Cardiac muscle cell (in vitro differentiated cells and primary cell): ENCODE results near the gene ATCAY. TPM values are rescaled to one million over a fixed set of nuclear protein-coding genes. Genes with fewer than 3 reads are reported as not detected.
"Not testable (repeated sequence)": the region's sequence is repeated elsewhere in the genome, so short reads cannot be mapped to it uniquely, and the experiment has no call there.

Experiments used
- DNase-seq, 2 donors: peaks; one replicate each; pipeline versions ENCODE4 v3.0.0 to v3.0.0-alpha.2; 2010 to 2017; ENCODE audit warnings: low read depth in 1 of 2, low spot score in 1 of 2
- H3K27ac ChIP-seq: fragments of 200-600 bp; sonication (generic); 2 replicates; pipeline ENCODE4 v1.5.1; 2016
- H3K27me3 ChIP-seq: fragments of 200-600 bp; sonication (generic); 2 replicates; pipeline ENCODE4 v1.6.0; 2016; ENCODE audit warnings: control low read depth
- H3K36me3 ChIP-seq: fragments of 200-600 bp; sonication (generic); 2 replicates; pipeline ENCODE4 v1.5.1; 2016; ENCODE audit warnings: control low read depth
- H3K4me1 ChIP-seq: fragments of 200-600 bp; sonication (generic); 2 replicates; pipeline ENCODE4 v1.8.1; 2017; ENCODE audit warnings: low read depth, mild to moderate bottlenecking, mixed run types
- H3K4me3 ChIP-seq: fragments of 200-600 bp; sonication (generic); 2 replicates; pipeline ENCODE4 v1.5.1; 2016; ENCODE audit warnings: mild to moderate bottlenecking
- H3K9me3 ChIP-seq: fragments of 200-600 bp; sonication (generic); 2 replicates; pipeline ENCODE4 v1.5.1; 2017; ENCODE audit warnings: low read depth, mild to moderate bottlenecking, control low read depth
- CTCF ChIP-seq: IDR thresholded peaks from 2 replicates; pipeline ENCODE4 v1.5.1; 2012; ENCODE audit warnings: low read depth, mild to moderate bottlenecking, low read length
- polyA plus RNA-seq: library from polyadenylated mRNA; unstranded; fragments of >200 nt; fragmentation: Nextera tagmentation; extraction: Ambion mirVana; gene quantifications from 2 replicates; pipeline ENCODE4 v1.2.1, GENCODE V29; 2016
- total RNA-seq: library from RNA; depleted of rRNA; stranded (reverse); fragments of >200 nt; gene quantifications from 2 replicates; pipeline ENCODE4 v1.2.3, GENCODE V29; 2016

The ATCAY gene
- total and polyA plus RNA-seq, 2 experiments from 2014 or later, result 0.15 to 0.29 TPM

DNA sequence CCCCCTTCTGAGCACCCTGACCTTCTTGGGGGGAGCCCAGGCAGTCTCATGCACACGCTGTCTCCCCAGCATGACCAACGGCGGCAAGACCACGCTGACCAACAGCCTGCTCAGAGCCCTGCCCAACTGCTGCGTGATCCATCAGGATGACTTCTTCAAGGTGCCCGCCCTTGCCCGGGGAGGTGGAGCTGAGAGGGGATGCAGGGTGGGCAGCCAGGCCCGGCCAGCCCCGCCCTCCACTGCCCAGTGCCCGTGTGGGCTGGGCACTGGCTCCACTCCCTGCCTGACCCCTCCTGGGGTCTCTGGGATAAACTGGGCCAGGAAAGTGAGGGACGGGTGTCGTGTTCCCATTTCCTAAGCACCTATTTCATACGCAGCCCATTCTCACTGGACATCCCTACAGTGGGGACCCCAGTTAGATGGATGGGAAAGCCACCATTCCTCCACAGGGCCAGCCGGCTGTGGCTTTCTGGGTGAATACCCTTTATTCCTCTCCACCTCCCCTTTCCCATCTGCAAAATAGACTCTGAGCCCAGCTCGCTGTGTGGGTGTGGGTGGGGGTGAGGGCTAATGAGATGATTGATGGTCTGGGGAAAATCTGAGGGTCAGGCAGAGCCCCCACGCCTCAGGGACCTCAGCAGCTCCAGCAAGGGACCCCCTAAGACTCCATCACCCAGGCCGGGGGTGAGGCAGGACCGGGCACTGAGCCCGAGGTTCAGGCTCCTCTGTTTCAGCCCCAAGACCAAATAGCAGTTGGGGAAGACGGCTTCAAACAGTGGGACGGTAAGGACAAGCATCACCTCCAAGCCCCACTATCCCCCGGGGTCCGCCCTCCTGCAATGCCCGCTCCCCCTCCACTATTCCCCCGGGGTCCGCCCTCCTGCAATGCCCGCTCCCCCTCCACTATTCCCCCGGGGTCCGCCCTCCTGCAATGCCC, 56.3 kb downstream of the ATCAY start:
- TF ChIP-seq CTCF, result no peak
- DNase-seq, result no peak
- Histone ChIP-seq H3K4me1 (peaks cover 3% of the 10 kb centered on the region), H3K27ac (no peak overlapping the region), H3K36me3 (no peaks in the 10 kb centered on the region), H3K9me3 (no peaks in the 10 kb centered on the region), H3K27me3 (no peaks in the 10 kb centered on the region), H3K4me3 (no peak overlapping the region)

GRCh38 chr19:3938300-3938950, 57.9 kb downstream of the ATCAY start:
- H3K27ac ChIP-seq, H3K4me1 ChIP-seq, H3K9me3 ChIP-seq, H3K36me3 ChIP-seq, DNase-seq, H3K27me3 ChIP-seq, H3K4me3 ChIP-seq: not testable (repeated sequence)

- no peak for DNase-seq
- peak overlapping the region; percentile 39 for H3K27ac ChIP-seq
- H3K9me3 ChIP-seq, result no peaks in the 10 kb centered on the region
- H3K36me3 ChIP-seq, result no peaks in the 10 kb centered on the region
- H3K4me3 ChIP-seq, result no peak overlapping the region
- H3K4me1 ChIP-seq, result no peaks in the 10 kb centered on the region
- no peak for TF ChIP-seq CTCF
- no peaks in the 10 kb centered on the region for H3K27me3 ChIP-seq
Observed at GRCh38 chr19:3942790-3943409, 62.4 kb downstream of the ATCAY start.

DNA sequence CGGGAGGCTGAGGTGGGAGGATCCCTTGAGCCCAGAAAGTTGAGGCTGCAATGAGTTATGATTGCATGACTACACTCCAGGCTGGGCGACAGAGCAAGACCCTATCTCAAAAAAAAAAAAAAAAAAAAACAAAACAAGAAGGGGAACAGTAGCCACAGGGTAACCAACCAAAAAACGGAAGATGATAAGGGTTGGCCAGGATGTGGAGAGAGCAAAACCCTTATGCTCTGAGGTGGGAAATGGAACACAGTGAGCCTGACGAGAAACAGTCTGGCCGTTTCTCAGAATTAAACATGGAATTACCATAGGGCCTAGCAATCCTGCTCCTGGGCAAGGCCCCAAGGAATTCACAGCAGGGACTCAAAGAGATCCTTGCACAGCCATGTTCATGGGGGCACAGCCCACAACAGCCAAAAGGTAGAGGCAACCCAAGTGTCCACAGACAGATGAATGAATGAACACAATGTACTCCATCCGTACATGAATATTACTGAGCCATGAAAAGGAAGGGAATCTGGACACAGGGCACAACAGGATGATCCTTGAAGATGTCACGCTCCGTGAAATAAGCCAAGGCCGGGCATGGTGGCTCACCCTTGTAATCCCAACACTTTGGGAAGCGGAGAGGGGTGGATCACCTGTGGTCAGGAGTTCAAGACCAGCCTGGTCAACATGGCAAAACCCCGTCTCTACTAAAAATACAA, 63.7 kb downstream of the ATCAY start:
- no peak for TF ChIP-seq CTCF
- no peaks in the 10 kb centered on the region for H3K9me3 ChIP-seq
- H3K27ac ChIP-seq, result no peak overlapping the region
- no peaks in the 10 kb centered on the region for H3K27me3 ChIP-seq
- H3K4me1 ChIP-seq, result no peaks in the 10 kb centered on the region
- no peaks in the 10 kb centered on the region for H3K36me3 ChIP-seq
- H3K4me3 ChIP-seq, result no peak overlapping the region
- DNase-seq, result no peak

- H3K9me3 ChIP-seq, result no peaks in the 10 kb centered on the region
- TF ChIP-seq CTCF, result no peak
- peak in 1 of 2 donors; percentile 38 for DNase-seq
- H3K4me1 ChIP-seq, result peaks cover 8% of the 10 kb centered on the region
- H3K27me3 ChIP-seq, result no peaks in the 10 kb centered on the region
- H3K27ac ChIP-seq, result no peak overlapping the region
- no peak overlapping the region for H3K4me3 ChIP-seq
- no peaks in the 10 kb centered on the region for H3K36me3 ChIP-seq
Observed at GRCh38 chr19:3945838-3946237, 65.4 kb downstream of the ATCAY start.

DNA sequence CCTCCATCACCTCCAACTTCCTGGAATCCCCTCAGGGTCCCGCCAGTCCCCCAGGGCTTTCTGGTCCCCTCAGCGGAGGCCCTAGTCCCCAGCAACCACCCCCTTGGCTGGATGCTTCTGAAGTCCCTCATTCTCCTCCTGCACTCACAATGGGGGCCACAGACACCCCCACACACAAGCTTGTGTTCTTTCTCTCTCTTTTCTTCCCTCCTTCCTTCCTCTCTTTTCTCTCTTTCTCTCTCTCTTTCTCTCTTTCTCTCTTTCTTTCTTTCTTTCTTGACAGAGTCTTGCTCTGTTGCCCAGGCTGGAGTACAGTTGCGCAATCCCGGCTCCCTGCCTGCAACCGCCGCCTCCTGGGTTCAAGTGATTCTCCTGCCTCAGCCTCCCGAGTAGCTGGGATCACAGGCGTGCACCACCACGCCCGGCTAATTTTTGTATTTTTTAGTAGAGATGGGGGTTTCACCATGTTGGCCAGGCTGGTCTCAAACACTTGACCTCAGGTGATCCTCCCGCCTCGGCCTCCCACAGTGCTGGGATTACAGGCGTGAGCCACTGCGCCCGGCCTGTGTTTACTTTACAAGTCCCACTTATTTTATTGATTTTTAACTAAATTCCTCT, 66.9 kb downstream of the ATCAY start:
- not testable (repeated sequence) for H3K27ac ChIP-seq, H3K36me3 ChIP-seq, H3K27me3 ChIP-seq, DNase-seq, H3K4me3 ChIP-seq, H3K9me3 ChIP-seq
- H3K4me1 ChIP-seq, result peaks cover 18% of the 10 kb centered on the region
